K562 (cell line): ENCODE data around the gene MSH2. TPM values are rescaled to one million over a fixed set of nuclear protein-coding genes. Genes with fewer than 3 reads are reported as not detected.

ENCODE experiments used
- ATAC-seq: fragments of 200-7000 bp; cut with Tn5 transposase; 3 replicates; pipeline ENCODE4 v1.9.1; 2020; ENCODE audit warnings: moderate library complexity
- BruUV-seq: library from RNA; stranded (reverse); fragments of 400-500 nt; replicated peaks from 2 replicates; lab custom pipeline; 2021; lab: Mats Ljungman, UMichigan
- CTCF ChIA-PET: fragments of 300-600 bp; formaldehyde crosslinking; extraction: SDS; loops from one replicate; lab custom pipeline; 2021; ENCODE audit warnings: low intra/inter-chr PET ratio; lab: Yijun Ruan, JAX
- POLR2A ChIA-PET: fragments of 300-600, 350-650 bp; sonication (Branson Sonifier 250); formaldehyde crosslinking; extraction: SDS; loops from one replicate; lab custom pipeline; 2021; ENCODE audit warnings: antibody characterized with exemption, inconsistent platforms; lab: Yijun Ruan, JAX
- DNase-seq, 4 experiments: peaks; one replicate each; pipeline versions ENCODE4 v3.0.0 to v3.0.0-alpha.2; 2011 to 2018; ENCODE audit warnings: low spot score in 3 of 4, mixed read lengths in 3 of 4; ENCODE audit errors: extremely low read depth in 1 of 4
- FAIRE-seq: peaks from 2 replicates; lab custom pipeline; 2011; peaks lifted over from hg19 to GRCh38; lab: Jason Lieb, UNC
- H2AFZ ChIP-seq: 2 replicates; pipeline ENCODE4 v1.6.0; 2011; ENCODE audit warnings: low read depth, low read length, control low read depth, inconsistent platforms
- H3K27ac ChIP-seq: fragments of 200-600 bp; 3 replicates; pipeline ENCODE4 v1.8.0; 2011; ENCODE audit warnings: low read depth, mild to moderate bottlenecking, control low read depth, inconsistent platforms, low read length, moderate library complexity, mixed read lengths; ENCODE audit errors: extremely low read depth
- H3K27me3 ChIP-seq, 2 experiments: fragments of 300-600 bp in 1 of 2; 2 replicates in 1 of 2; 3 replicates in 1 of 2; pipeline versions ENCODE4 v1.6.0 to v1.8.0; 2011; ENCODE audit warnings: inconsistent platforms in 2 of 2, low read length in 2 of 2, mild to moderate bottlenecking in 1 of 2, mixed read lengths in 1 of 2, moderate library complexity in 1 of 2; ENCODE audit not compliant: control insufficient read depth in 2 of 2, insufficient read depth in 2 of 2
- H3K36me3 ChIP-seq: fragments of 300-600 bp; 3 replicates; pipeline ENCODE4 v1.8.0; 2011; ENCODE audit warnings: mild to moderate bottlenecking, low read length, inconsistent platforms; ENCODE audit not compliant: control insufficient read depth, insufficient read depth
- H3K4me1 ChIP-seq, 2 experiments: fragments of 200-600 bp in 1 of 2; replicated peaks in 1 of 2; 2 replicates in 1 of 2; 3 replicates in 1 of 2; pipeline versions ENCODE4 v1.5.1 to v1.8.0; 2011; ENCODE audit warnings: inconsistent platforms in 2 of 2, low read length in 2 of 2, mild to moderate bottlenecking in 1 of 2, mixed read lengths in 1 of 2, moderate library complexity in 1 of 2; ENCODE audit not compliant: control insufficient read depth in 2 of 2, insufficient read depth in 2 of 2
- H3K4me2 ChIP-seq: 2 replicates; pipeline ENCODE4 v1.6.1; 2011; ENCODE audit warnings: low read length, control low read depth, inconsistent platforms, mixed read lengths; ENCODE audit not compliant: insufficient read depth
- H3K4me3 ChIP-seq: fragments of 200-600 bp; sonication (generic), shearing (Covaris generic); 2 replicates; pipeline ENCODE4 v1.5.1; 2016; ENCODE audit warnings: control low read depth, inconsistent platforms
- H3K79me2 ChIP-seq: fragments of 200-600 bp; 3 replicates; pipeline ENCODE4 v1.8.0; 2011; ENCODE audit warnings: low read length, inconsistent platforms; ENCODE audit not compliant: control insufficient read depth, insufficient read depth
- H3K9ac ChIP-seq, 2 experiments: 2 replicates each; pipeline versions ENCODE4 v1.6.0 to v1.6.1; 2011; ENCODE audit warnings: low read depth in 2 of 2, low read length in 2 of 2, control low read depth in 1 of 2, inconsistent platforms in 1 of 2, mild to moderate bottlenecking in 1 of 2, mixed read lengths in 1 of 2; ENCODE audit not compliant: insufficient read depth in 1 of 2
- H3K9me1 ChIP-seq: one replicate; pipeline ENCODE4 v1.6.0; 2011; ENCODE audit warnings: inconsistent platforms, mild to moderate bottlenecking, low read length, moderate library complexity; ENCODE audit not compliant: control insufficient read depth, insufficient read depth
- H3K9me3 ChIP-seq: replicated peaks from 2 replicates; pipeline ENCODE4 v1.5.1; 2011; ENCODE audit warnings: low read depth, low read length, inconsistent platforms; ENCODE audit not compliant: control insufficient read depth, insufficient read depth
- H4K20me1 ChIP-seq: replicated peaks from 2 replicates; pipeline ENCODE4 v1.6.1; 2011; ENCODE audit warnings: low read length, inconsistent platforms, mixed read lengths; ENCODE audit not compliant: control insufficient read depth, insufficient read depth
- KAT7 ChIP-seq: sonication (generic); formaldehyde crosslinking; IDR thresholded peaks from 2 replicates; pipeline ENCODE4 v1.8.0; 2022; ENCODE audit warnings: missing genetic modification reagents, mild to moderate bottlenecking, borderline replicate concordance
- NFE2 ChIP-seq: IDR thresholded peaks from 2 replicates; pipeline ENCODE4 v1.6.1; 2014; ENCODE audit warnings: antibody characterized with exemption, low read depth
- POLR2AphosphoS5 ChIP-seq: IDR thresholded peaks from 2 replicates; pipeline ENCODE4 v1.6.1; 2011; ENCODE audit warnings: mild to moderate bottlenecking, low read depth, low read length, moderate library complexity; ENCODE audit not compliant: control insufficient read depth, insufficient read depth
- SMARCA5 ChIP-seq: fragments of 450-650 bp; IDR thresholded peaks from 2 replicates; pipeline ENCODE4 v1.6.1; 2016
- ZNF174 ChIP-seq: fragments of 250-450 bp; sonication (Bioruptor Pico); IDR thresholded peaks from 2 replicates; pipeline ENCODE4 v1.4.0; 2020; ENCODE audit warnings: mild to moderate bottlenecking
- ZNF384 ChIP-seq: IDR thresholded peaks from 2 replicates; pipeline ENCODE4 v1.6.1; 2012; ENCODE audit warnings: low read depth, low read length, improper control_type of control experiment
- WGBS: fragments of 100-300 bp; shearing (Covaris generic); methylation state at CpG from one replicate; pipeline ENCODE4 v1.1.6; 2016; ENCODE audit warnings: low coverage, mixed read lengths; ENCODE audit not compliant: insufficient coverage; ENCODE audit errors: missing lambda C conversion rate; 5-methylcytosine and 5-hydroxymethylcytosine counted together
- in situ Hi-C: fragments of 300-500 bp; cut with MboI; formaldehyde crosslinking; loops from 4 replicates; pipeline ENCODE4 v1.15.0; 2018; ENCODE audit warnings: inconsistent platforms, mixed read lengths
- intact Hi-C: fragments of 100-400 bp; cut with micrococcal nuclease; formaldehyde crosslinking; loops from 2 replicates; pipeline ENCODE4 v1.14.2; 2022
- polyA plus RNA-seq, 8 experiments: library from polyadenylated mRNA; depleted of rRNA in 4 of 8; stranded (reverse) in 5 of 8; unstranded in 3 of 8; fragments of >200 nt; fragmentation: Nextera tagmentation in 2 of 8; fragmentation: Illumina TruSeq in 1 of 8; extraction: Ambion mirVana in 2 of 8; extraction: Trizol in 1 of 8; gene quantifications; 2 replicates each; pipeline versions ENCODE4 v1.2.1 to v1.2.3, GENCODE V29; 2011 to 2014; ENCODE audit warnings: inconsistent platforms in 1 of 8, missing spikeins in 1 of 8
- total RNA-seq, 7 experiments: library from RNA; depleted of rRNA in 6 of 7; stranded (reverse); fragments of >200 nt in 6 of 7; fragmentation: Illumina TruSeq in 2 of 7; extraction: Trizol in 2 of 7; gene quantifications; 2 replicates each; pipeline versions ENCODE4 v1.2.1 to v1.2.3, GENCODE V29; 2011 to 2021; ENCODE audit warnings: low replicate concordance in 1 of 7
- TF ChIP-seq, protein P1 (sequence below): fragments of 450-650 bp; IDR thresholded peaks from 2 replicates; pipeline ENCODE4 v1.6.1; 2016

MSH2 gene
- total and polyA plus RNA-seq, 9 of the 15 experiments (the other 6 are each of a cell fraction or from before 2014, with no cell fraction given) = 51.8 to 139 (median 113) TPM

DNA sequence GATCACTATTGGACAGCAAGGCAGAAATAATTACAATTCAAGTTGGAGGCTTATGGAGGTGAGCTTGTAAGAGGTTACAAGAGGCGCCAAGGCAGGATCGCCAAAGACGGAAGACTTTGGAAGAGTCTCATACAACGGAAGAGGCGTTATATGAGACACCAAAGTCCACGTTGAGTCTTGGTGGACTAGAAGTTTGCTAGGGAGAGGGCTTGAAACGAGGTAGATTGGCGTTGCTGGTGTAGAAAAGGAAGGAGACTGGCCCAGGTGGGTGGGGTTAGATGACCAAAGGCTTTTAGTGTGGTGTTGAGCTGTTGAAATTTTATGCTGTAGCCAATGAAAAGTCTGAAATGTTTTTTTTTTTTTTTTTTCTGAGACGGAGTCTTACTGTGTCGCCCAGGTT lies 1.4 kb downstream of the MSH2 start:
- peak overlapping the region; percentile 94 for H3K27ac ChIP-seq
- intact Hi-C loops = no loop called here
- FAIRE-seq (peak; percentile 71), DNase-seq (peak; percentile 13 to 68 (median 39)), ATAC-seq (peak; percentile 51)
- no peaks in the 10 kb centered on the region for H3K9me1 ChIP-seq
- TF ChIP-seq, protein P1, sequence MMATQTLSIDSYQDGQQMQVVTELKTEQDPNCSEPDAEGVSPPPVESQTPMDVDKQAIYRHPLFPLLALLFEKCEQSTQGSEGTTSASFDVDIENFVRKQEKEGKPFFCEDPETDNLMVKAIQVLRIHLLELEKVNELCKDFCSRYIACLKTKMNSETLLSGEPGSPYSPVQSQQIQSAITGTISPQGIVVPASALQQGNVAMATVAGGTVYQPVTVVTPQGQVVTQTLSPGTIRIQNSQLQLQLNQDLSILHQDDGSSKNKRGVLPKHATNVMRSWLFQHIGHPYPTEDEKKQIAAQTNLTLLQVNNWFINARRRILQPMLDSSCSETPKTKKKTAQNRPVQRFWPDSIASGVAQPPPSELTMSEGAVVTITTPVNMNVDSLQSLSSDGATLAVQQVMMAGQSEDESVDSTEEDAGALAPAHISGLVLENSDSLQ = peak; percentile 18; the same call in 1 of the 2 replicates
- TF ChIP-seq NFE2 (0 out of 2 replicates have a peak, but pooled peaks have one; percentile 22), ZNF174 (CRISPR knock-in tag) (no peak), KAT7 (CRISPR knock-in tag) (0 out of 2 replicates have a peak, but pooled peaks have one; percentile 21), ZNF384 (peak; percentile 84), SMARCA5 (no peak), POLR2AphosphoS5 (peak; percentile 35; the same call in 1 of the 2 replicates)
- WGBS = 2% methylated on average over 10 of the region's 10 CpGs
- no peaks in the 10 kb centered on the region for H4K20me1 ChIP-seq
- peak overlapping the region; percentile 69 for H2AFZ ChIP-seq
- peak overlapping the region; percentile 96 for H3K4me2 ChIP-seq
- POLR2A ChIA-PET = interaction anchor here (0.5 to 1.5 kb wide), 11 partner anchors 10 to 379 kb away, joined by 3 to 6 read pairs (median 3); no protein-coding TSS in a partner anchor
- in situ Hi-C loops = no loop called here
- peaks cover 37% of the 10 kb centered on the region for H3K36me3 ChIP-seq
- peaks cover 4% of the 10 kb centered on the region; the same call in 1 of the 2 replicates for H3K9me3 ChIP-seq
- peaks cover 61% of the 10 kb centered on the region for H3K79me2 ChIP-seq
- CTCF ChIA-PET = no interaction called here
- H3K4me3 ChIP-seq = peak overlapping the region; percentile 65
- TSS peak; percentile 69 for BruUV-seq
- H3K27me3 ChIP-seq = no peaks in the 10 kb centered on the region
- peak overlapping the region; percentile 86 to 87 for H3K9ac ChIP-seq
- peaks cover 7 to 22% of the 10 kb centered on the region in 2 experiments; a peak in 3 of 5 replicates for H3K4me1 ChIP-seq
